Stimulated activated memory B cell treated with anti-CD40 and anti-IgM and Interleukin-4, amounts not matched to agents 10 μg/mL and 1 μg/mL and 100 μg/mL, for 72 hours (primary cell): ENCODE data around the gene PGLYRP4.
A peak's percentile ranks its signal among the peaks of the same experiment; 100 is the strongest.

Experiments used
- ATAC-seq: fragments of 150-1000 bp; cut with Tn5 transposase; 2 replicates; pipeline ENCODE4 v1.10.0; 2021
- H3K27ac Mint-ChIP-seq: one replicate; pipeline ENCODE4 v1.8.0; 2022; ENCODE audit warnings: mild to moderate bottlenecking, mixed read lengths
- H3K27me3 Mint-ChIP-seq: one replicate; pipeline ENCODE4 v1.8.0; 2022; ENCODE audit warnings: mixed read lengths
- H3K36me3 Mint-ChIP-seq: one replicate; pipeline ENCODE4 v1.8.0; 2022; ENCODE audit warnings: mixed read lengths
- H3K4me1 Mint-ChIP-seq: one replicate; pipeline ENCODE4 v1.8.0; 2022; ENCODE audit warnings: mixed read lengths
- H3K4me3 Mint-ChIP-seq: one replicate; pipeline ENCODE4 v1.8.0; 2022; ENCODE audit warnings: mild to moderate bottlenecking, moderate library complexity, mixed read lengths
- H3K9me3 Mint-ChIP-seq: one replicate; pipeline ENCODE4 v1.8.0; 2022; ENCODE audit warnings: mixed read lengths

Gene PGLYRP4

DNA sequence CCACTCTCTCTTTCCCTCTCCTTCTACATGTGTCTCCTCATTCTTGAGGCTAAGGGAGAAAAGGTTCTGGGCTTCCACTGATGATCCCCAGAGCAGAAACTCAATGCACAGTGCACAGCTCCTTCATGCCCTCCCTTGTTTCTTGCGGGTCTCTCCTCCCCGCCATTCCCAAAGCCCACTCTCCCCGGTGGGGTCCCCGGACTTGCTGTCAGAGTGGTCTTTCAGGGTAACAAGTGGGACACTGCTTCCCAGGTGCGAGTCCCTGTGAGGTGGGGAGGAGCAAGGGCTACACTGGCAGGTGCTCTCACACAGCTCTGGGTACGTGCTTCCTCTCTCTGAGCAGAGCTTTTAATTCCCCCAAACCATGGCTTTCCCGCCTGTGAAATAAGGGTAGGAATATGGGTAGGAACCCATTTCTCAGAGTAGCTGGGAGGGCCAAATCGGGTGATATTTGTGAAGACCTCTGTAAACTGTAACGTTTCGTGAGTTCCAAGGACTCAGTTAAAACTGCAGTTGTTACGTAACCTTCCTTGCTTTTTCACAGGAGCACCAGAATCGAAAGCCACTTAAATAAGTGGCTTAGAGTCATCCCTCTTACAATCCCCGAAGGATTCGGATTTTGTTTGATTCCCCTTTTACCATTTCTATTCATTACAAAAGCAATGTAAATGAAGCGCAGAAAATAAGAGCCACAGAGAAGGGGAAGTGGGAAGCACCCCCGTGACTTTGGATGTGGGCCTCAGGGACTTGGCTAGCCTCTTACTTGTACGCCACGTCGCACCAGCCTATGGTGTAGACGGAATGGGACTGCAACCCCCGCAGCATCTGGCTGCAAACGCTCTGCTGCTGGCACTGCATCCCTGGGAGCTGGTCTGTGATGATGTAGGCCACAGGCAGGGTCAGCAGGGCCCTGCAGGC is 42.1 kb downstream of the PGLYRP4 start:
- Mint-ChIP-seq H3K4me1 (no peaks in the 10 kb centered on the region), H3K27ac (no peak overlapping the region)

GRCh38 chr1:153305682-153306081 is 43.0 kb downstream of the PGLYRP4 start:
- Mint-ChIP-seq H3K4me1 (no peaks in the 10 kb centered on the region), H3K27ac (no peak overlapping the region), H3K27me3 (peaks cover 43% of the 10 kb centered on the region), H3K36me3 (no peaks in the 10 kb centered on the region), H3K4me3 (no peak overlapping the region), H3K9me3 (no peaks in the 10 kb centered on the region)
- no peak for ATAC-seq

More for the DNA sequence above, 42.1 kb downstream of the PGLYRP4 start:
- no peak overlapping the region for H3K4me3 Mint-ChIP-seq
- H3K9me3 Mint-ChIP-seq: no peaks in the 10 kb centered on the region
- ATAC-seq: no peak
- H3K27me3 Mint-ChIP-seq: peaks cover 43% of the 10 kb centered on the region
- no peaks in the 10 kb centered on the region for H3K36me3 Mint-ChIP-seq

DNA sequence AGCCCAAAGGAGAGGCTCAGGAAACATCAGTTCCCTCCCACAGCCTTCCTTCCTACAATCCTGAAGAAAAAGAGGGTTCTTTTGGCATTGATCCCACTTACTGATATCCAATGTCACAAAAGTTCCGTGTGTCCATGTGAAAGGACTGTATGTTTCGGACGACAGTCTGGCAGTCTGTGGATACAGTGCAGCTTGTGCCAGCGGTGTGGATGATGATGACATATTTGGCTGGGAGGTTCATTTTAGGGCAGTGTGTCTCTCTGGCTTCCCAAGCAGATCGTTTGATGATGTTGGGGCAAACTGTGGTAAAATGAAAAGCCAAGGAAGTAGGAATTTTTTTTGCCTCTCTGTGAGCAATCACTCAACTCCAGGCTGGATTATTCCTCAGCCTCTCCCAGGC is 46.3 kb downstream of the PGLYRP4 start:
- Mint-ChIP-seq H3K27ac (no peak overlapping the region), H3K9me3 (no peaks in the 10 kb centered on the region), H3K27me3 (peaks cover 22% of the 10 kb centered on the region), H3K4me3 (no peak overlapping the region), H3K4me1 (peaks cover 4% of the 10 kb centered on the region), H3K36me3 (no peaks in the 10 kb centered on the region)
- no peak for ATAC-seq

DNA sequence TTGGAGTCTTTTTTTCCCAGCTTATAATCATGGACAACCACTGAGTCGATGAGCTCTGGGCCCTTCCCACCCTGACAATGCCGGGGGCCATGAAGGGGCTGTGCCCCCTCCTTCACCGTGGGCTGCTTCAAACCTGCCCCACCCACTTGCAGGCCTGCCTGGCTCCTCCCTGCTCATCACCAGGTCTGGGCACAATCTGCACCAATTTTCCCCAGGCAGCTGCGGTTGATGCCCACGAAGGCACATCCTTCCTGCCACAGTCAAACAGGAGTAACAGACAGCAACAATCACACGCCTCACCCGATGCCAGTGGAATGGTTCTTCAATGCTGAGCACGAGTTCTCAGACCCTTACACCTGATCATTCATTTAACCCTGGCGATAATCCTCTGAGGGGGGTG is 54.8 kb downstream of the PGLYRP4 start:
- ATAC-seq: no peak
- H3K4me1 Mint-ChIP-seq: peaks cover 48% of the 10 kb centered on the region

GRCh38 chr1:153293480-153293775 is 55.2 kb downstream of the PGLYRP4 start:
- no peaks in the 10 kb centered on the region for H3K36me3 Mint-ChIP-seq
- H3K4me3 Mint-ChIP-seq: no peak overlapping the region
- H3K27ac Mint-ChIP-seq: no peak overlapping the region
- ATAC-seq: no peak
- peaks cover 48% of the 10 kb centered on the region for H3K4me1 Mint-ChIP-seq
- H3K9me3 Mint-ChIP-seq: no peaks in the 10 kb centered on the region
- H3K27me3 Mint-ChIP-seq: peaks cover 22% of the 10 kb centered on the region

More for the DNA sequence above, 54.8 kb downstream of the PGLYRP4 start:
- peaks cover 22% of the 10 kb centered on the region for H3K27me3 Mint-ChIP-seq
- no peak overlapping the region for H3K4me3 Mint-ChIP-seq
- H3K9me3 Mint-ChIP-seq: no peaks in the 10 kb centered on the region
- H3K36me3 Mint-ChIP-seq: no peaks in the 10 kb centered on the region
- no peak overlapping the region for H3K27ac Mint-ChIP-seq

DNA sequence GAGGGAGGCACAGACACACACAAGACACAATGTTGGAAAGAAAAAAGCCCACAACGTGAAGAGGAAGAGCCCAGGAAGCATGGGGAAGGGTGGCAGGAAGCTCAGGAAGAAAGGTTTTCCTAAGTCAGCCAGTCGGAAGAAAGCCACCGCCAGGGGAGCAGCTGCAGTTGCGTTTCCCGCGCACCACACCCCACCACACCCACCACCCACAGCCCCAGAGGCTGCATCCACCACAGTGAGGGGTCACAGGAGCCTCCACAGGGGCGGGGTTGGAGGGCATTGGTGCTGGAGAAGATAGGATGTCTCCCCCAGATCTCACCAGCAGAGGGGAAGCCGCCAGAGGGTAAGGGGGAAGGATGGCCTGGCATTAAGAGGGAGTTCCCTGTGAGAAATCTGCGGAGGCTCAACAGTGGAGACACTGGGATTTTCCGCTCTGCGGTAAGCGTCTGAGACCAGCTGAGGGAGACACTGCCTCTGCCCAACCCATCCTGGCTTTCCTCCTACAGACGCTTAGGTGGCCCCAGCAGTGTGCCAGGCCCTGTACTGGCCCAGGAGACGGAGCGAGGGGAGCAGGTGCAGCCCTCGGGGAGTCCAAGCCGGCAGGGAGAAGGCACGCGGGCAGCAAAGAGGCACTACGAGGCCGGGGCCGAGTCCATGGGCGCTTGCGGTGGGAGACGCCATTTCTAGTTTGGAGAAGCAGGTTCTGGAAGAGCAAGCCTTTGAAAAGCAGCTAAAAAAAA is 55.7 kb downstream of the PGLYRP4 start:
- Mint-ChIP-seq H3K36me3 (no peaks in the 10 kb centered on the region), H3K4me1 (peaks cover 48% of the 10 kb centered on the region), H3K4me3 (no peak overlapping the region), H3K27me3 (peaks cover 22% of the 10 kb centered on the region), H3K27ac (no peak overlapping the region), H3K9me3 (no peaks in the 10 kb centered on the region)
- no peak for ATAC-seq

DNA sequence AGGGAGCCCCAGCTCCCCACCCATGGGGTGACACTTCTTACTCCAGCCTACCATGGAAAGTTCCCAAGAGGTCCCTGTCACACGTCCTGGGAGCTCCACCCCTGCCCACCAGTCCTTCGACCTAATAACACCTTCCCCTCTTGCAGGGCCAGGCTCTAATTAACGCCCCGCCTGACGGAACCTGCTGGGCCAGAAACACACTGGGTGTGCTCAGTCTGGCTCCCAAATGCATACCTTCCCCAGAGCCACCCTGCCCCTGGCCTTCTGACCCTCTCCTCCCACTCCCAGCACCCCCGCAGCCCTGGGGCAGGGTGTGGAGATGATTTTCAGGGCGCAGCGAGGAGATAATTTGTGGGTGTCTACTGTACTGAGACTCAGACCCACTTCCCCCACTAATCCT is 56.5 kb downstream of the PGLYRP4 start:
- H3K36me3 Mint-ChIP-seq: no peaks in the 10 kb centered on the region
- H3K27me3 Mint-ChIP-seq: peaks cover 22% of the 10 kb centered on the region
- no peaks in the 10 kb centered on the region for H3K9me3 Mint-ChIP-seq
- no peak overlapping the region for H3K4me3 Mint-ChIP-seq
- no peak for ATAC-seq
- H3K27ac Mint-ChIP-seq: no peak overlapping the region
- peaks cover 42% of the 10 kb centered on the region for H3K4me1 Mint-ChIP-seq

GRCh38 chr1:153291514-153291913 is 57.1 kb downstream of the PGLYRP4 start:
- Mint-ChIP-seq H3K27me3 (peaks cover 22% of the 10 kb centered on the region), H3K4me3 (no peak overlapping the region), H3K9me3 (no peaks in the 10 kb centered on the region), H3K27ac (peak overlapping the region; percentile 15), H3K4me1 (peaks cover 40% of the 10 kb centered on the region), H3K36me3 (no peaks in the 10 kb centered on the region)
- peak; percentile 73 for ATAC-seq

DNA sequence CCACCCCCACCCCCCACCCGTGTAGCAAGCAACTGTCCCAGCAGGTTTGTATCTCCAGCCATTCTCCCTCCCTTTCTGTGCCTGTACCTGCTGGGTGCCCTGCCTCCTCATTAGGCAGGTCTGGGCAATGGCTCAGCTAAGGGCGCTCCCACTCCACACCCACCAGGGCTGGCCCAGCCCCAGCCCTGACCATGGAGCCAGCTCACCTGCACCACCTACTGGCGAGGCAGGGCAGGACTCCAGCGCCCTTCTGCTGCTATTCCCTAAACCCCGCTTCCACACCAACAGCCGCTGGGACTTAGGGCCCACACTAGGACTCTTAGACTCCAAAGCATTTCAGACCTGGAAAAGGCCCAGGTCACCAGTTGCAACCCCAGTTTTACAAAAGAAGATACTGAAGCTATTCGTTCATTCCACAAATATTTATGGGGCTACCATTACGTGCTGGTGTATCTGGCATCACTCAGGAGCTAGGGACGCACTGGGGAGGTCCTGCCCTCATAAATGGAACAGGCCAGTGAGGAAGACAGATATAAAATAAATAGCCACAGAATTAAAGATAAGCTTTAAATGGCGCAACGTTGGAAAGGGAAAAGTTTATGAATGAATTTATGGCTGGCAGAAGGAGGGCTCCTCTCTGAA is 59.9 kb downstream of the PGLYRP4 start:
- H3K27me3 Mint-ChIP-seq: peaks cover 20% of the 10 kb centered on the region
- H3K9me3 Mint-ChIP-seq: no peaks in the 10 kb centered on the region
- peaks cover 22% of the 10 kb centered on the region for H3K4me1 Mint-ChIP-seq
- ATAC-seq: no peak
- H3K27ac Mint-ChIP-seq: no peak overlapping the region
- H3K4me3 Mint-ChIP-seq: no peak overlapping the region
- H3K36me3 Mint-ChIP-seq: no peaks in the 10 kb centered on the region
